D721Med (cell line): ENCODE measurements around the gene NINL.

Experiments
- DNase-seq: peaks from one replicate; pipeline ENCODE4 v3.0.0; 2011; ENCODE audit warnings: low spot score; ENCODE audit not compliant: insufficient read length
- FAIRE-seq: peaks from 2 replicates; lab custom pipeline; 2011; peaks lifted over from hg19 to GRCh38; lab: Jason Lieb, UNC
- CTCF ChIP-seq: IDR thresholded peaks from 2 replicates; pipeline ENCODE4 v1.5.1; 2012; ENCODE audit warnings: mild to moderate bottlenecking, control low read depth; ENCODE audit not compliant: insufficient read depth; ENCODE audit errors: missing control alignments

Gene NINL

GRCh38 chr20:25544734-25545133, 40.6 kb downstream of the NINL start:
- no peak for TF ChIP-seq CTCF
- DNase-seq (no peak), FAIRE-seq (peak; percentile 25)

- no peak for DNase-seq
- FAIRE-seq: no peak
- TF ChIP-seq CTCF: no peak
Observed at GRCh38 chr20:25544311-25544710, 41.0 kb downstream of the NINL start.

- FAIRE-seq: no peak
- no peak for DNase-seq
- no peak for TF ChIP-seq CTCF
Observed at GRCh38 chr20:25543068-25543467, 42.3 kb downstream of the NINL start.

GRCh38 chr20:25541676-25542075, 43.7 kb downstream of the NINL start:
- no peak for TF ChIP-seq CTCF
- FAIRE-seq (no peak), DNase-seq (no peak)

- no peak for FAIRE-seq
- DNase-seq: no peak
Observed at GRCh38 chr20:25539742-25540672, 45.3 kb downstream of the NINL start.

GRCh38 chr20:25538838-25539665, 46.3 kb downstream of the NINL start:
- TF ChIP-seq CTCF: no peak
- DNase-seq (no peak), FAIRE-seq (no peak)

More at GRCh38 chr20:25539742-25540672, 45.3 kb downstream of the NINL start:
- peak; percentile 40 for TF ChIP-seq CTCF

- no peak for FAIRE-seq
- TF ChIP-seq CTCF: no peak
- DNase-seq: no peak
Observed at GRCh38 chr20:25537890-25538289, 47.4 kb downstream of the NINL start.
